Kidney glomerular epithelial cell (primary cell): ENCODE data around the gene CBLL1.

Experiments used
- DNase-seq: peaks from one replicate; lab custom pipeline; 2025; lab: John Stamatoyannopoulos, UW

Gene CBLL1, protein sequence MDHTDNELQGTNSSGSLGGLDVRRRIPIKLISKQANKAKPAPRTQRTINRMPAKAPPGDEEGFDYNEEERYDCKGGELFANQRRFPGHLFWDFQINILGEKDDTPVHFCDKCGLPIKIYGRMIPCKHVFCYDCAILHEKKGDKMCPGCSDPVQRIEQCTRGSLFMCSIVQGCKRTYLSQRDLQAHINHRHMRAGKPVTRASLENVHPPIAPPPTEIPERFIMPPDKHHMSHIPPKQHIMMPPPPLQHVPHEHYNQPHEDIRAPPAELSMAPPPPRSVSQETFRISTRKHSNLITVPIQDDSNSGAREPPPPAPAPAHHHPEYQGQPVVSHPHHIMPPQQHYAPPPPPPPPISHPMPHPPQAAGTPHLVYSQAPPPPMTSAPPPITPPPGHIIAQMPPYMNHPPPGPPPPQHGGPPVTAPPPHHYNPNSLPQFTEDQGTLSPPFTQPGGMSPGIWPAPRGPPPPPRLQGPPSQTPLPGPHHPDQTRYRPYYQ

DNA sequence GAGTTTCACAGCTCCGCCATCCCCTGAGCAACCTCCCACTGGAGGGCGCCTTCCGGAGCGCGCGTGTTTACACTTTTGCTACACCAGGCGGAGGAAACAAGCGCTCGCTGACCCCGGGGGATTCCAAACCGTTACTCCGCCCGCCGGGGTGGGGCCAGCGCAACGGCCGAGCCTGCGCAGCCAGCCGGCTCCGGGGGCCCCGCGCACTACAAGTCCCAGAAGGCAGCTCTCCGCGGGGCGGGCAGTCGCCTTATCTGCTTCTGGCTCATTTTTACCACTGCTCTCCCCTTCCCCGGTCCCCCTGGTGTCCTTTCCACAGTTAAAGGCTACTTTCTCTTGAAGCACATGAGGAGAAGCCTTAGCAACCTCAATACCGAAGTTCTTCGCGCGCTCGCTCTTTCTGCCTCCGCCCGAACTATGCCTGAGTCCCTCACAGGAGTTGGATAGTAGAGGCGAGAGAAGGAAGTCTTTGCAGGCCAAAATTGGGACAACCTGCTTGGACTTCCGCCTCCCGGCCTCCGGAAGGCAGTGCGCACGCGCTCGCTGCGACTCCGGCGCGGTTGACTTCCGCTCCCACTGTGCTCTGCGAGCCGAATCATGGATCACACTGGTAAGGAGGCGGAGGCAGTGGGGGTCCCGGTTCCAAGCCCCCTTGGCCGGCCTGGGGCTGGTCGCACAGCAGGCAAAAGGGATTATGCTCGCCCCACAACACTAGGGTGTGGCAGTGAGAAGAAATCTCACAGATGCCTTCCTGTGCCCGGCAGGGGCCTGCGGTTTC, at the start of gene CBLL1:
TSS of gene CBLL1 (plus strand) at position 576 of the 778 bp plus-strand sequence. CDS start at position 598, 22 bp downstream.
- DNase-seq = peak; percentile 90

DNA sequence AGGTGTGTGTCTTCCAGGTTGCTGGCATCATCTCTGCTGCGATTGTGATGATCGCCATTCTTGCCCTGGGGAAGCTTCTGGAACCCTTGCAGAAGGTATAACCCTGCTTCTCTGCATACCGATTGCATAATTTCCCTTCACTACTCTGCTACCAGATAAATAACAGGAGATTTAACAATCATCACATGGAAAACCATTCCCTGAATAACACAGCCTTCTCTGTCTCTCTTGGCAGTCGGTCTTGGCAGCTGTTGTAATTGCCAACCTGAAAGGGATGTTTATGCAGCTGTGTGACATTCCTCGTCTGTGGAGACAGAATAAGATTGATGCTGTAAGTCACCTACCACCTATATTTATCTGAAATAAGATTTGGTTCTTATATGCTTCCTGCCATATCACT, 49.6 kb upstream of the CBLL1 start:
- no peak for DNase-seq

DNA sequence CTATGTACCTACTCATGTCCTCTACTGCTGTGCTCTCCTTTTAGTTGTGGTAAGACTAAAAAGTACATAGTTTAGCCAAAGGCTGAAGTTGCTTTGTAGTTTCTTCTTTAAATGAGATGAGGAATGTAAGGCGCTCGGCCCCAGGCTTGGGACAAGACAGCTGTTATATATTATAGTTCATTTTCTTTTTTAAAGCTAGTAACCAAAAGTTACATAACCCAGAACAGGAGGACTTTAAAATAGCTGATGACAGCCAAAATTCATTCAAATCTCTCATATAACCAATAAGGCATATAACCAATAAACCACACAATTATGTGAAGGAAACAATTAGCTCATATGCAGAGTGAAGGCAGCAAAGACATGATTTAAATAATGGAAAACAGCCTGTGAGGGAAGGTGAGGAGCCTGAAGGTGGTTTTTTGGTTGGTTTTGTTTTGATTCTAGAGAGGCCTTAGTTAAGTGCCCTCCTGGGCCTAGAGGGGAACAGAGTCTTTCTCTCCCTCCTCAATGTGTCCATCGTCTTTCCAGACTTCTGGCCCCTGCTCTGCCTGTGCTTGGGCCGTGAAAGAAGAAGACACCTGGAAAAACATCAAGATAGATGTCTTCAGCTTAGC, 47.5 kb upstream of the CBLL1 start:
- DNase-seq = no peak

DNA sequence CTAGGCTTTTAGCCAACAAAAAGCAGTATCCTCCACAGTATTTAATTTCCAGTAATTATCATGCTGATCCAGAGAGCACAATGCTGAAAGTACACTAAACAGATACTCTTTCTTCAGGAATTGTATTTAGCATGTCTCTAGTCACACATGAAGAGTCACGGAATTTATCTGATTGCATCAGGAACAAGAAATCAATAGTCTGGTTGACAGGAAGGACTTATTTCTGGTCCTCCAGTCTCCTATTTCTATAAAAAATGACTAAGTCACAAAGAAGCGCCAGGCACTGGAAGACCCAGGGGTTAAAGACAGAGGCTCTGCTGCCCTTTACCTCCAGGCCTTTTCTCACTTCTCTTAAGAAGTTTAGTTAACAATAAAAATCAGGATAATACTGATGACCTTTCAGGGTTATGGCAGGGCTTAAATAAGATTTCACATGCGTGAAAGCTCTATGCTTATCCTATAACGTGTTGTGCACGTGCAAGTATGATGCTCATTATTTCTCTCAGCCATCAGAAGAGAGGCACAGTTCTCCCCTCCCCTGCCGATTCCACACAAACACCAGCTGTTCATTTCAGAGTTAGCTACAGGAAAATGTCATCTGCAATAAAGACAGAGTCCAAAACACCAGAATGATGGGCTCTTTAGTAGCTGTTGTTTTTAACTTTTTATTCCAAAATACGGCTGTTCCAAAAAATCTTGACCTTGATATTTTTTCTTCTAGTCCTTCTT, 46.5 kb upstream of the CBLL1 start:
- no peak for DNase-seq

DNA sequence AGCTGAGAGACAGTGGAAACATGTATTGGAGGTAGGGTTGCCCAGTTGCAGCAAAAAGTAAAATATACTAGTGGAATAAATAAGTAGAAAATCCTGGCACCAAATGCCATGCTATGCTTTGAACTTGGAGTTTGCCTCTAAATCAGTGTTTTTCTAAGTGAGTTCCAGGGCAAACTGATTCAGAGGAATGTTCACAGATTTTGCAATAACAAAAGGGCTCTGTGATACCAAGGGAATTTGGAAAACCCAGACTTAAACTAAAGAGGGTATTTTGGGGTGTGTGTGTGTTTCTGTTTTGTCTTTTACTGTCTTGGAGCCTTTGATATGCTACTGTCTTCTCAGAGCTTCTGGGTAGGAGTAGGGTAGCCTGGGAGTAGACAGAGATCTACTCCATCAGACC, 43.4 kb upstream of the CBLL1 start:
- DNase-seq = no peak

DNA sequence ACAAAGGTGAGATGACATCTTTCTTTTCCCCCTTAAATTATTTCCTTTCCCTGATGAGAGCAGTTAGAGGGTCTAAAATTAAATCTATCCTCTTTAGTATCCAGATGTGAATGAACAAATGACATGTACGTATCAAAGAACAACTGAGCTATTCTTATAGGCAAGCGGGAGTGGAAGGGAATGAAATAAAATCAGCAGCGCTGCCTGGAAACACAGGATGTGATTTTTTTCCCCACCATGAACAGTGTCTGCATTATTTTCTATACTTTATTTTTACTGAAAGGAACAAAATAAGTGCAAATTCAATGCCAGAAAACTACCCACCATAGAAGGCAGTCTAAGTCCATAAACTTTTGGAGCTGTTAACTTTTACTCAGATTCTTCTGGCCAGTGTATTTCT, 42.8 kb upstream of the CBLL1 start:
- no peak for DNase-seq

DNA sequence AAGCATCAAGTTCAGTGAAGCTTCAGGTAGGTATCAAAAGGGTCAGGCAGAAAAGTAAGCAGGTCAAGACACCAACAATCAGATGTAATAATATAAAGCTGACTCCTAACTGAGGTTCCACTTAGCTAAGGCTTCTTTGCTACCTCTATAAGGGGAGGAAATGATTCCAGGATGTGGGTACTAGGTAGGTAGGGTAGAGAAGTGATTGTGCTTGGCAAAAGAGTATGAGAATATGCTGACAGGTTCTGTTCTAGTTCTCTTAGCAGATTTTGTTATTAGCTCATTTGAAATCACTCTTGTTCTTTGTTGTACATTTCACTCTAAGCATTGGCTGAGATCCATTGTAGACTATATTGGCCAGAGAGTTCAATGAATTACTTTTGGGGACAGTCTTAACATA, 40.7 kb upstream of the CBLL1 start:
- DNase-seq = no peak

DNA sequence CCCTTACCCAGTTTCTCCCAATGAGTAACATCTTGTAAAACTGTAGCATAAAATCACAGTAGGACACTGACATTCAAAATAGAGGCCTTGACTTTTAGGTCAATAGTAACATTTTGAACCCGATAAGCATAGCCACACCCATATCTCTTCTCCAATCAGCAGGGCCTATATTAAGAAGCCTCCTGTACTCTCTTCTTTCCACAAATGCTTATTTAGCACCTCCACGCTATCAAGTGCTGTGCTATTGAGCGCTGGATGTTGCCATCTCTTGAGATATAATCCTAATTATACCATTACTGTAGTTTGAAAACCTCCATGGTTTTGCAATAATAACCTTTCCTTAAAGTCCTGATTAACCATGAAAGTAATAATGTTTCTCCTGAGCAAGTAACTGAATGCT, 40.1 kb upstream of the CBLL1 start:
- no peak for DNase-seq

DNA sequence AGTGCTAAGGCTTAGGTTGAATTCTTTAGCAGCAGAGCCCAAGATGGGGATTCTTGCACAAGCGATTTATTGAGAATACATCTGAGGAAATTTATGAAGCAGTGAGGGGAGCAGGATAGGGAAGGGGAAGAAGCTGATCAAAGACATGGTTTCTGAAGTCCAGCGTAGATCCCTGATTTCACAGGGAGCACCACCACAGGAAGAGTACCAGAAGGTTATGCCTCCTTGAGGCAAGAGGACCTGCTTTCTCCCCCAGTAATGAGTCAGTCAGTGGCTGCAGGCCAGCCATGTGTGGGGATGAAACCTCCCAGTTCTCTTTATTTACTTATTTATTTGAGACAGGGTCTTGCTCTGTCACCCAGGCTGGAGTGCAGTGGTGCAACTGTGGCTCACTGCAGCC, 35.0 kb upstream of the CBLL1 start:
- DNase-seq = no peak

DNA sequence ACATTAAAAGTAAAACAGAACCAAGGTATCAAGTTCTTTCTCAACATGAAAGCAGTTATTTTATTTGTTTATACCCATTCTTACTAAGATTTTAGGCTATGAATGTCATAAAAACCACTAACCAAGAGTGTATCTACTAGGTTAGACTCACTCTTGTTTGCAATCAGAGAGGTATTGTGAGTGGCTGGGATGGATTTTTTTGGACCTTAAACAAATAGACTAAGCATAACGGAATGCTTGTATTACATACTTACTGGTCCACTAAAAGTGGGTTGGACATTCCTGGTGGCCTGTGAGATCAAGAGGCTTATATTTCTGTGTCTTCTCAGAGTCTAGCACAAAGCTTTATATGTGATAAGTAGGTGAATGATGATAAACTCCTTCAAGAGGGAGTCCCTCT, 32.6 kb upstream of the CBLL1 start:
- no peak for DNase-seq

DNA sequence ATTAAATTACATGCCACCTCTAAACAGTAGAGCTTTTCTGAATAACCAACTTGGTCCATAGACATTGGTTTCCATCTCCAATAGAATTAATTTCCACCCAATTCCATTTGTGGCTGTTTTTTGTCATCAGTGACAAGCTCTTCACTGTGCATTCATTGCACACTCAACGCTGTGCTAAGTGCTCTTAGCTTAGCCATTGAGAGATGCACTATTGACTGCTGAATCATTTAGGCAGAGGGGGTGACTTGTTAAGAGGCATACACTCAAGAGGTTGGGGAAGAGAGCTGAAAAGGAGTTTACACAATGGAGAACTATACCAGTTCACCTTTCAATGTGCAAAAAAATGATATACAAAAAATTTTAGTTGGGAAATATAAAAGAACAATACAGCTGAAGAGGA, 31.9 kb upstream of the CBLL1 start:
- DNase-seq = no peak

DNA sequence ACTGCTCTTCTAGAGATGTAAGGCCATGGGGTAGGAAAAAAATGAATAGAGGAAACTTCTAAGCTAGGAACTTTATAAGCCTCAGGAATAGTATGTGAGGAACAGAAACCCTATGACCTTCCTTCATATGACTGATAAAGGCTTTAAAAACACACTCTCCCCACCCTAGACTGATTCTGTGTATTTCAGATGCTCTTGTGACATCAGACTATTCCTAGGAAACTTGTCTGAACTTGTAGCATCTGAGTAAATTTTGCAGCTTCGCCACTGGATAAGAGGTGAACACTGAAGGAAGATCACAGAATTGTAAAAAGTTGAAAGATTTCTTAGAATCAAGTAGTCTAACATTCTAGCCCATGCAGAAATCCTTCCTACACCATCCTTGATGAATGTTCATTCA, 31.0 kb upstream of the CBLL1 start:
- DNase-seq = no peak

DNA sequence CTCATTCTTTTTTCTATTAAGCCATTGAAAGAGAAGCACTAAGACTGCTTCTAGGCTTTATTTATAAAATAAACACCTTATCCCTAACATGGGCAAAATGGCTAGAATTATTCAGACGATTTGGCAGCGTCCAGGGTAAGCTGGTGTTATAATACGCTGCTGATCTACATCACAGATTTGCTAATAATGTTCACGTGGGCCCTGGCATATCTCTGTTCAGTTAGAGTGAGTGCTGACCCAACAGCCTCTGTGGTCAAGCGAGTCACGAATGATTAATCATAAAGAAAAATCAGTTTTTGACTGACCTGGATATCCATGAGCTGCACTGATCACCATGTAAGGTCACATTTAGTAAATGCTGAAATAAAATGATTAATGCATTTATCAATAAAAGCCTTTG, 28.4 kb upstream of the CBLL1 start:
- no peak for DNase-seq

DNA sequence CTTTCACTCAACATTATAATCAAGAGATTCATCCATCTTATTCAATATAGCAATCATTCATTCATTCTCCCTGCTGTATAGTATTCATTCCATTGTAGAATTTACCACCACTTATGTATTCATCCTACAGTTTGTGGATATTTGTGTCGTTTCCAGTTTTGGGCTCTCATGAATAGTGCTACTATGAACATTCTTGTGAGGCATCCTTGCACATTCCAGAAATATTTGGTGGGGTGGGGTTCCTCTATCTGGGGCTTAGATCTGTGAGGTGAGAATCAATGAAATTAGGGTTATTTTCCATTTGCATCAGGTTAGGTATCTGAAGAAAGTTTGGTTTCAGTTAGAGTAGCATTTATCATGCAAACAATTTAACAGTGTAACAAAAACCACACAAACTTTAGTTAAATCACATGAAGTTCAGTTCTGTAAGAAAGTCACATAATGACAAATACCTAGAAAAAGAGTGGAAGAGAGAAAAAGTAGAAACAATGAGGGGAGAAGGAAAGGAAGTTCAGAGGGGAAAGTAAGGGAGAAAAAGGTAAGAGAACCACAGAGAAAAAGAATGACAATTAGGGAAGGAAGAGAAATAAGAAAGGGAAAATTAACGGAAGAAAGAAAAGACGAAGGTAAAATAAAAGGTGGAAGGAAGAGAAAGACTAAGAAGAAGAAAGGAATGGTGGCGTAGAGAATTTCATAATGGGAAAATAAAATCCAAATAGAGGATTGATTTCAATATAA, 25.3 kb upstream of the CBLL1 start:
- DNase-seq = no peak

DNA sequence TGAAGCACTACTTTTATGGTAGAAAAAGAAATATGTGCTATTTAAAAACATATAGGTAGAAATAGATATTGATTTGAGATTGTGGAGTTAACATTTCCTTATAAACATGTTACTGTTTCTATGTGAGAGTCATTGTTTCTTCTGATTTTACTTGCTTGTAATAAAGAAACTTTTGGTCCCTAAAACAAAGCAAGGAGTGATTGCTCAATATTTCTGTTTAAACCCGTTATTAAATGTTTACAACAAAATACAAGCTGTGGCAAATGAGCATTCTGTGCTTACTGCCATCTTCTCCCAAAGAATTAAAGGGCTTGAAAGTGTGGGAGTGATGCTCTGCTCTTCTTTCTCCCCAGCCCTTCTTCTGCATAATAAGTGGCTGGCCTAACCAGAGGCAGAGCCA, 22.7 kb upstream of the CBLL1 start:
- no peak for DNase-seq

DNA sequence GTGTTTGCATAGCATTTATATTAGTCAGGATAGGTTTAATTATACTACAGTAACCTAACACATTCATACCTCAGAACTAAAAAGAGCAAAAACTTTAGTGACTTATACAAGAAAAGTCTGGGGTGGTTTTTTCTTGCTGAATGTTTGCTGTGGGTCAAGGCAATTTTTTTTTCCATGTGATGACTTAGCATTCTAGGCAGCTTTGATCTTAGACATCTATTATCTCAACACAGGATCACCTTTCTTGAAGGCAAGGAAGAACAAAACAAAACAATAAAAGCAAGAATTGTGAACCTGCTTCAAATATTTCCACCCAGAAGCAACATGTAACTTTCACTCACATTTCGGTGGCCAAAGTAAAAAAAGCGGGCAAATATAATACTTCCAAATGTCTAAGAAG, 20.7 kb upstream of the CBLL1 start:
- no peak for DNase-seq

DNA sequence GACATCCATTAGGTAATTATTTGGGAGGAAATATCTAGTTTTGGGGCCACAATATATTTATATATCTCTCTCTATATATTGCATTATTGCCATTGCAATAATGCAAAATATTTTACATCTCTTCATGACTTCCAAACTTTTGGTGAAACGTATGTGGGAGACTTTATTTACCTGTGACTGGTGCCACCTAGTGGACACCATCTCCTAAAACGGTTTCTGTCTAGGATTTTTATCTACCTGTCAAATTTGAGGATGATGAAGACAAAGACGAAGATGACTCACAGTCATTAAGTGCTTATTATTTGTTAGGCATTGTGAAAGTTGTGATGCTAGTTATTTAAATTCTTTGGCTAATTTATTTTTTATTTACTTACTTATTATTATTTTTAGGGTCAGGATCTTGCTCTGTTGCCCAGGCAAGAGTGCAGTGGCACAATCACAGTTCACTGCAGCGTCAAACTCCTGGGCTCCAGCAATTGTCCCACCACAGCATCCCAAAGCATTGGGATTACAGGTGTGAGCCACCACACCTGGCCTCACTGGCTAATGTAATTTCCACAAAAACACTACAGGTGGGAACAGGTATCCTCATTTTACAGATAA, 18.7 kb upstream of the CBLL1 start:
- DNase-seq = peak; percentile 30

DNA sequence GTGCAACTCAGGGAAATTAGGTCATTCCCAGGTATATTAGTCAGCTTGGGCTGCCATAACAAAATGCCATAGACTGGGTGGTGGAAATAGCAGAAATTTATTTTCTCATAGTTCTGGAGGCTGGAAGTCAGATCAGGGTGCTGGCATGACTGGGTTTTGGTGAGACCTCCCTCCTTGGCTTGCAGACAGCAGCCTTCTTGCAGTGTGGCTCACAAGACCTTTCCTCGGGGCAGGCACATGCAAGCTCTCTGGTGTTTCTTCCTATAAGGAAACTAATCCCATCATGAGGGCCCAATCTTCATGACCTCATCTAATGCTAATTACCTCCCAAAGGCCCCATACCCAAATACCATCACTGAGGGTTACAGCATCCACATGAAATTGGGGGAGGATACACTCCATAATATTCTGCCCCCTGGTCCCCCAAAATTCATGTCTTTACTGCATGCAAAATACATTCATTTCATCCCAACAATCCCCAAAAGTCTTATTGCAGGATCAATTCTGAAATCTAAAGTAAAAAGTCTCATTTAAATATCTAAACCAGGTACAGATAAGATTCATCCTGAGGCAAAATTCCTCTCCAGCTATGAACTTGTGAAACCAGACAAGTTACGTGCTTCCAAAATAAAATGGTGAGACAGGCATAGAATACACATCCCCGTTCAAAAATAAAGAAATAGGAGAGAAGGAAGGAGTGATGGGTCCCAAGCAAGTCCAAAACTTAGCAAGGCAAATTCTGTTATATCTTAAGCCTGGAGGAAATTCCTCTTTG, 17.4 kb upstream of the CBLL1 start:
- DNase-seq = no peak

DNA sequence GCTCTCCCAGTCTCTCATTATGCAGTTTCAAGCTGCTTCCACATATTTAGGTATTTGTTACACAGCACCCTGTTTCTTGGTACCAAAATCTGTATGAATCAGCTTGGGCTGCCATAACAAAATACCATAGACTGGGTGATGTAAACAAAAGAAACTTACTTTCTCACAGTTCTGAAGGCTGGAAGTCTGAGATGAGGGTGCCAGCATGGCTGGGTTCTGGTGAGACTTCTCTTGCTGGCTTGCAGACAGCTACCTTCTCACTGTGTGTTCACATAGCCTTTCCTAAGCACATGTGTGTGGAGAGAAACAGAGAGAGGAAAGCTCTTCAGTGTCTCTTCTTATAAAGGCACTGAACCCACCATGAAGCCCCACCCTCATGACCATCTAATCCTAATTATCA, 15.7 kb upstream of the CBLL1 start:
- no peak for DNase-seq
